ENCODE data around the gene AARS2. TPM values are rescaled to one million over a fixed set of nuclear protein-coding genes. Genes with fewer than 3 reads are reported as not detected.

The AARS2 gene
- total RNA-seq, 1 experiment from 2014 or later, result 28.9 TPM

DNA sequence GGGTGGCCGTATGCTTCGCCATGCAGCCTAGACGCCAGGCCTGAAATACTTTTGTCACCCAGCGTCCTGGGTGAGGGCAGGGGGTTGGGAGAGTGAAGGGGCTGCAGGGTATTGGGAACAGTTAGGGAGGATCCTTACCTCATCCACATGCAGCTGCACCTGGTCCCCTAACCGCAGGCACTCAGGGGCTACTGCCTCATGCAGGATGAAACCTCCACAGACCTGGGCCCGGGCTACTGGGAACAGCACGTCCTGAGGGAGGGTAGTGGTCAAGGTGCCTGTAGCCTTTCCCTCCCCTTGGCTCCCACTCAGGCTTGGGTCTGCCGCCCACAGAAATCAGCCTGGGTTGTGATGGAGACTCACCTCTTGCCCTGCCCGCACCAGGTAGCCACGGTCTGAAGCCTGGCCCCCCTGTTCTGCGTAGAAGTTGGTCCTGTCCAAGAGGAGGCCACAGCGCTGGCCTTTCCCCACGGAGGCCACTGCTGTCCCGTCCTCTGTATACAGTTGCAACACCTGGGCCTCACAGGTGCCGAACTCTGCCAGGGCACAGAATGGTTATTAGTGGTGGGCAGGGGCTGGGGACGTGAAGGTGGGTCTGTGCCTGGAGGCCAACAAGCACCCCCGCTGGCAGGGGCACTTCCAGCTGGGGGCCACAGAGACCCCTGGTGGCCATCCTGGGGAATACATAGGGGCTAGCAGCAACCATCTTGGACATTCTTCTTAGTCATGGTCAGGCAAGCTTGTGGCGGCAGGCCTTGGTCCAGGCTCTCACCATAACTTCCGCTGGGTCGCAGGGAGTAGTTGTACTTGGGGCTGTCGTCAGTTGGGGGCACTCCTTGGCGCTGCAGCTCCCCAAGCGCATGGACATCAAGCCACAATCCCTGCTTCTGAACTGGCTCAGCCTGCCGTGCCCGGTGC lies 8.6 kb downstream of the AARS2 start (continued):
- TF ChIP-seq, protein P1, sequence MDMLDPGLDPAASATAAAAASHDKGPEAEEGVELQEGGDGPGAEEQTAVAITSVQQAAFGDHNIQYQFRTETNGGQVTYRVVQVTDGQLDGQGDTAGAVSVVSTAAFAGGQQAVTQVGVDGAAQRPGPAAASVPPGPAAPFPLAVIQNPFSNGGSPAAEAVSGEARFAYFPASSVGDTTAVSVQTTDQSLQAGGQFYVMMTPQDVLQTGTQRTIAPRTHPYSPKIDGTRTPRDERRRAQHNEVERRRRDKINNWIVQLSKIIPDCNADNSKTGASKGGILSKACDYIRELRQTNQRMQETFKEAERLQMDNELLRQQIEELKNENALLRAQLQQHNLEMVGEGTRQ (CRISPR knock-in tag; IDR thresholded peaks at IDR 0.05), result no peak
- TF ChIP-seq, protein P2, sequence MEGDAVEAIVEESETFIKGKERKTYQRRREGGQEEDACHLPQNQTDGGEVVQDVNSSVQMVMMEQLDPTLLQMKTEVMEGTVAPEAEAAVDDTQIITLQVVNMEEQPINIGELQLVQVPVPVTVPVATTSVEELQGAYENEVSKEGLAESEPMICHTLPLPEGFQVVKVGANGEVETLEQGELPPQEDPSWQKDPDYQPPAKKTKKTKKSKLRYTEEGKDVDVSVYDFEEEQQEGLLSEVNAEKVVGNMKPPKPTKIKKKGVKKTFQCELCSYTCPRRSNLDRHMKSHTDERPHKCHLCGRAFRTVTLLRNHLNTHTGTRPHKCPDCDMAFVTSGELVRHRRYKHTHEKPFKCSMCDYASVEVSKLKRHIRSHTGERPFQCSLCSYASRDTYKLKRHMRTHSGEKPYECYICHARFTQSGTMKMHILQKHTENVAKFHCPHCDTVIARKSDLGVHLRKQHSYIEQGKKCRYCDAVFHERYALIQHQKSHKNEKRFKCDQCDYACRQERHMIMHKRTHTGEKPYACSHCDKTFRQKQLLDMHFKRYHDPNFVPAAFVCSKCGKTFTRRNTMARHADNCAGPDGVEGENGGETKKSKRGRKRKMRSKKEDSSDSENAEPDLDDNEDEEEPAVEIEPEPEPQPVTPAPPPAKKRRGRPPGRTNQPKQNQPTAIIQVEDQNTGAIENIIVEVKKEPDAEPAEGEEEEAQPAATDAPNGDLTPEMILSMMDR (IDR thresholded peaks at IDR 0.05), result peak; percentile 88
- TF ChIP-seq NFATC4 (CRISPR knock-in tag; IDR thresholded peaks at IDR 0.05) (no peak), CREB1 (CRISPR knock-in tag; IDR thresholded peaks at IDR 0.05) (no peak)
- TF ChIP-seq, protein P3, sequence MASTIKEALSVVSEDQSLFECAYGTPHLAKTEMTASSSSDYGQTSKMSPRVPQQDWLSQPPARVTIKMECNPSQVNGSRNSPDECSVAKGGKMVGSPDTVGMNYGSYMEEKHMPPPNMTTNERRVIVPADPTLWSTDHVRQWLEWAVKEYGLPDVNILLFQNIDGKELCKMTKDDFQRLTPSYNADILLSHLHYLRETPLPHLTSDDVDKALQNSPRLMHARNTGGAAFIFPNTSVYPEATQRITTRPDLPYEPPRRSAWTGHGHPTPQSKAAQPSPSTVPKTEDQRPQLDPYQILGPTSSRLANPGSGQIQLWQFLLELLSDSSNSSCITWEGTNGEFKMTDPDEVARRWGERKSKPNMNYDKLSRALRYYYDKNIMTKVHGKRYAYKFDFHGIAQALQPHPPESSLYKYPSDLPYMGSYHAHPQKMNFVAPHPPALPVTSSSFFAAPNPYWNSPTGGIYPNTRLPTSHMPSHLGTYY (CRISPR knock-in tag; IDR thresholded peaks at IDR 0.05), result no peak

DNA sequence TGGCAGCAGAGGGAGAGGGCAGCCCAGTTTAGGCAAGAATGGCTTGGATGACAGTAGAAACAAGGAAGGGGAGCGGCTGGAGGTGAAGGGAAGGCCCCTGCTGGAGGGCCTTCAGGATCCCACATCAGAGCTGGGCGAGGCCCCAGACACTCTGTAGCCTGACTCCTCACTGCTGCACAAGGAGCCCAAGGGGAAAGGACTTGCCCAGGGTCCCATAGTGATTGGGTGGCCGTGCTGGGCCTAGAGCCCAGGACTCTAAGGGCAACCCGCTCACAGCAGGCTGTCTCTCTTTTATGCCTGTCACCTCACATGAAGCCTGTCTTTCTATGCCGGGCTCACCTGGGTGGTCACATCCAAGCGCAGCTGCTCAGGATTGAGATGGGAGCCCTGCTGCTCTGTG lies 9.3 kb downstream of the AARS2 start:
- no peak overlapping the region for H3K27ac Mint-ChIP-seq
- TF ChIP-seq, protein P4, sequence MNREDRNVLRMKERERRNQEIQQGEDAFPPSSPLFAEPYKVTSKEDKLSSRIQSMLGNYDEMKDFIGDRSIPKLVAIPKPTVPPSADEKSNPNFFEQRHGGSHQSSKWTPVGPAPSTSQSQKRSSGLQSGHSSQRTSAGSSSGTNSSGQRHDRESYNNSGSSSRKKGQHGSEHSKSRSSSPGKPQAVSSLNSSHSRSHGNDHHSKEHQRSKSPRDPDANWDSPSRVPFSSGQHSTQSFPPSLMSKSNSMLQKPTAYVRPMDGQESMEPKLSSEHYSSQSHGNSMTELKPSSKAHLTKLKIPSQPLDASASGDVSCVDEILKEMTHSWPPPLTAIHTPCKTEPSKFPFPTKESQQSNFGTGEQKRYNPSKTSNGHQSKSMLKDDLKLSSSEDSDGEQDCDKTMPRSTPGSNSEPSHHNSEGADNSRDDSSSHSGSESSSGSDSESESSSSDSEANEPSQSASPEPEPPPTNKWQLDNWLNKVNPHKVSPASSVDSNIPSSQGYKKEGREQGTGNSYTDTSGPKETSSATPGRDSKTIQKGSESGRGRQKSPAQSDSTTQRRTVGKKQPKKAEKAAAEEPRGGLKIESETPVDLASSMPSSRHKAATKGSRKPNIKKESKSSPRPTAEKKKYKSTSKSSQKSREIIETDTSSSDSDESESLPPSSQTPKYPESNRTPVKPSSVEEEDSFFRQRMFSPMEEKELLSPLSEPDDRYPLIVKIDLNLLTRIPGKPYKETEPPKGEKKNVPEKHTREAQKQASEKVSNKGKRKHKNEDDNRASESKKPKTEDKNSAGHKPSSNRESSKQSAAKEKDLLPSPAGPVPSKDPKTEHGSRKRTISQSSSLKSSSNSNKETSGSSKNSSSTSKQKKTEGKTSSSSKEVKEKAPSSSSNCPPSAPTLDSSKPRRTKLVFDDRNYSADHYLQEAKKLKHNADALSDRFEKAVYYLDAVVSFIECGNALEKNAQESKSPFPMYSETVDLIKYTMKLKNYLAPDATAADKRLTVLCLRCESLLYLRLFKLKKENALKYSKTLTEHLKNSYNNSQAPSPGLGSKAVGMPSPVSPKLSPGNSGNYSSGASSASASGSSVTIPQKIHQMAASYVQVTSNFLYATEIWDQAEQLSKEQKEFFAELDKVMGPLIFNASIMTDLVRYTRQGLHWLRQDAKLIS (CRISPR knock-in tag; IDR thresholded peaks at IDR 0.05; ENCODE audit: borderline replicate concordance), result no peak
- TF ChIP-seq PRRX2 (CRISPR knock-in tag; IDR thresholded peaks at IDR 0.05), result no peak
- no peak for TF ChIP-seq ZBTB21 (CRISPR knock-in tag; IDR thresholded peaks at IDR 0.05; ENCODE audit: borderline replicate concordance)
- TF ChIP-seq ZNF232 (CRISPR knock-in tag; IDR thresholded peaks at IDR 0.05), result no peak
- TF ChIP-seq, protein P5, sequence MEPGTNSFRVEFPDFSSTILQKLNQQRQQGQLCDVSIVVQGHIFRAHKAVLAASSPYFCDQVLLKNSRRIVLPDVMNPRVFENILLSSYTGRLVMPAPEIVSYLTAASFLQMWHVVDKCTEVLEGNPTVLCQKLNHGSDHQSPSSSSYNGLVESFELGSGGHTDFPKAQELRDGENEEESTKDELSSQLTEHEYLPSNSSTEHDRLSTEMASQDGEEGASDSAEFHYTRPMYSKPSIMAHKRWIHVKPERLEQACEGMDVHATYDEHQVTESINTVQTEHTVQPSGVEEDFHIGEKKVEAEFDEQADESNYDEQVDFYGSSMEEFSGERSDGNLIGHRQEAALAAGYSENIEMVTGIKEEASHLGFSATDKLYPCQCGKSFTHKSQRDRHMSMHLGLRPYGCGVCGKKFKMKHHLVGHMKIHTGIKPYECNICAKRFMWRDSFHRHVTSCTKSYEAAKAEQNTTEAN (CRISPR knock-in tag; IDR thresholded peaks at IDR 0.05), result no peak
- TF ChIP-seq, protein P6, sequence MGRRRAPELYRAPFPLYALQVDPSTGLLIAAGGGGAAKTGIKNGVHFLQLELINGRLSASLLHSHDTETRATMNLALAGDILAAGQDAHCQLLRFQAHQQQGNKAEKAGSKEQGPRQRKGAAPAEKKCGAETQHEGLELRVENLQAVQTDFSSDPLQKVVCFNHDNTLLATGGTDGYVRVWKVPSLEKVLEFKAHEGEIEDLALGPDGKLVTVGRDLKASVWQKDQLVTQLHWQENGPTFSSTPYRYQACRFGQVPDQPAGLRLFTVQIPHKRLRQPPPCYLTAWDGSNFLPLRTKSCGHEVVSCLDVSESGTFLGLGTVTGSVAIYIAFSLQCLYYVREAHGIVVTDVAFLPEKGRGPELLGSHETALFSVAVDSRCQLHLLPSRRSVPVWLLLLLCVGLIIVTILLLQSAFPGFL (CRISPR knock-in tag; IDR thresholded peaks at IDR 0.05; ENCODE audit: borderline replicate concordance), result no peak
- TF ChIP-seq, protein P7, sequence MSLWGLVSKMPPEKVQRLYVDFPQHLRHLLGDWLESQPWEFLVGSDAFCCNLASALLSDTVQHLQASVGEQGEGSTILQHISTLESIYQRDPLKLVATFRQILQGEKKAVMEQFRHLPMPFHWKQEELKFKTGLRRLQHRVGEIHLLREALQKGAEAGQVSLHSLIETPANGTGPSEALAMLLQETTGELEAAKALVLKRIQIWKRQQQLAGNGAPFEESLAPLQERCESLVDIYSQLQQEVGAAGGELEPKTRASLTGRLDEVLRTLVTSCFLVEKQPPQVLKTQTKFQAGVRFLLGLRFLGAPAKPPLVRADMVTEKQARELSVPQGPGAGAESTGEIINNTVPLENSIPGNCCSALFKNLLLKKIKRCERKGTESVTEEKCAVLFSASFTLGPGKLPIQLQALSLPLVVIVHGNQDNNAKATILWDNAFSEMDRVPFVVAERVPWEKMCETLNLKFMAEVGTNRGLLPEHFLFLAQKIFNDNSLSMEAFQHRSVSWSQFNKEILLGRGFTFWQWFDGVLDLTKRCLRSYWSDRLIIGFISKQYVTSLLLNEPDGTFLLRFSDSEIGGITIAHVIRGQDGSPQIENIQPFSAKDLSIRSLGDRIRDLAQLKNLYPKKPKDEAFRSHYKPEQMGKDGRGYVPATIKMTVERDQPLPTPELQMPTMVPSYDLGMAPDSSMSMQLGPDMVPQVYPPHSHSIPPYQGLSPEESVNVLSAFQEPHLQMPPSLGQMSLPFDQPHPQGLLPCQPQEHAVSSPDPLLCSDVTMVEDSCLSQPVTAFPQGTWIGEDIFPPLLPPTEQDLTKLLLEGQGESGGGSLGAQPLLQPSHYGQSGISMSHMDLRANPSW (CRISPR knock-in tag; conservative IDR thresholded peaks at IDR 0.05; ENCODE audit: low read depth), result no peak
- TF ChIP-seq RORB (CRISPR knock-in tag; IDR thresholded peaks at IDR 0.05), result no peak
- TF ChIP-seq HMGA2 (CRISPR knock-in tag; IDR thresholded peaks at IDR 0.05), result no peak
- TF ChIP-seq, protein P8, sequence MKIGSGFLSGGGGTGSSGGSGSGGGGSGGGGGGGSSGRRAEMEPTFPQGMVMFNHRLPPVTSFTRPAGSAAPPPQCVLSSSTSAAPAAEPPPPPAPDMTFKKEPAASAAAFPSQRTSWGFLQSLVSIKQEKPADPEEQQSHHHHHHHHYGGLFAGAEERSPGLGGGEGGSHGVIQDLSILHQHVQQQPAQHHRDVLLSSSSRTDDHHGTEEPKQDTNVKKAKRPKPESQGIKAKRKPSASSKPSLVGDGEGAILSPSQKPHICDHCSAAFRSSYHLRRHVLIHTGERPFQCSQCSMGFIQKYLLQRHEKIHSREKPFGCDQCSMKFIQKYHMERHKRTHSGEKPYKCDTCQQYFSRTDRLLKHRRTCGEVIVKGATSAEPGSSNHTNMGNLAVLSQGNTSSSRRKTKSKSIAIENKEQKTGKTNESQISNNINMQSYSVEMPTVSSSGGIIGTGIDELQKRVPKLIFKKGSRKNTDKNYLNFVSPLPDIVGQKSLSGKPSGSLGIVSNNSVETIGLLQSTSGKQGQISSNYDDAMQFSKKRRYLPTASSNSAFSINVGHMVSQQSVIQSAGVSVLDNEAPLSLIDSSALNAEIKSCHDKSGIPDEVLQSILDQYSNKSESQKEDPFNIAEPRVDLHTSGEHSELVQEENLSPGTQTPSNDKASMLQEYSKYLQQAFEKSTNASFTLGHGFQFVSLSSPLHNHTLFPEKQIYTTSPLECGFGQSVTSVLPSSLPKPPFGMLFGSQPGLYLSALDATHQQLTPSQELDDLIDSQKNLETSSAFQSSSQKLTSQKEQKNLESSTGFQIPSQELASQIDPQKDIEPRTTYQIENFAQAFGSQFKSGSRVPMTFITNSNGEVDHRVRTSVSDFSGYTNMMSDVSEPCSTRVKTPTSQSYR (CRISPR knock-in tag; IDR thresholded peaks at IDR 0.05), result no peak
- no peak for TF ChIP-seq TP53 (CRISPR knock-in tag; IDR thresholded peaks at IDR 0.05)
- TF ChIP-seq ZNF138 (CRISPR knock-in tag; conservative IDR thresholded peaks at IDR 0.05), result no peak
- TF ChIP-seq ZNF317 (CRISPR knock-in tag; IDR thresholded peaks at IDR 0.05; ENCODE audit: borderline replicate concordance, low read depth), result no peak
- no peak for TF ChIP-seq SMAD4 (CRISPR knock-in tag; IDR thresholded peaks at IDR 0.05)

More for the DNA sequence above, 9.3 kb downstream of the AARS2 start:
- ChIA-PET POLR2A (no interaction called here), CTCF (interaction anchor here (5.3 kb wide), 1 partner anchor 35 kb away, joined by 109 read pairs; the partner anchor contains the start of gene TMEM151B)
- ATAC-seq (no peak), DNase-seq (ENCODE audit: low spot score) (no peak)
- no peaks in the 10 kb centered on the region for H3K27me3 Mint-ChIP-seq (ENCODE audit: low read depth)
- no peaks in the 10 kb centered on the region for H3K4me1 Mint-ChIP-seq
- H3K9me3 Mint-ChIP-seq, result no peaks in the 10 kb centered on the region
- no peak overlapping the region for H3K4me3 Mint-ChIP-seq
- H3K36me3 Mint-ChIP-seq, result peaks cover 62% of the 10 kb centered on the region
